Measurements from ENCODE around the gene POU2AF3.

DNA sequence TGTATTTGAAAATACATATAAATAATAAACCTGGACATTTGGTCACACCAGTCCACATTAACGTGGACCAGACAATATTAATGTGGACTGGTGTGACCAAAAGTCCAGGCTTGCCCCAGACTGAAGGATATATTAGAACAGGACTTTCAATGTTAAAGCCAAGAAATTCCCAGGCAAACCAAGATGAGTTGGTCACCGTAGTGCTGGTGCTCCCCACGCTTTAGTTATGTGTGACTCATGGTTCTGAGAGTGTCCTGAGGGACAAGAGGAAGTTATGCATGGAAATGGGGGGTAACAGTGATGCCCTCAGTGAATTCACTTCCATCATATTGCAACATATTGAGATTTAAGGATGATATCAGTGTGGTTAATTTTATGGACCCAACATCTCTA is 49.4 kb downstream of the POU2AF3 start:
- TF ChIP-seq CTCF (conservative IDR thresholded peaks at IDR 0.05) (no peak), ZFX (IDR thresholded peaks at IDR 0.05) (no peak)
